ENCODE measurements around the gene IL23R.
"Not testable (repeated sequence)": the region's sequence is repeated elsewhere in the genome, so short reads cannot be mapped to it uniquely, and the experiment has no call there.

The IL23R gene, protein sequence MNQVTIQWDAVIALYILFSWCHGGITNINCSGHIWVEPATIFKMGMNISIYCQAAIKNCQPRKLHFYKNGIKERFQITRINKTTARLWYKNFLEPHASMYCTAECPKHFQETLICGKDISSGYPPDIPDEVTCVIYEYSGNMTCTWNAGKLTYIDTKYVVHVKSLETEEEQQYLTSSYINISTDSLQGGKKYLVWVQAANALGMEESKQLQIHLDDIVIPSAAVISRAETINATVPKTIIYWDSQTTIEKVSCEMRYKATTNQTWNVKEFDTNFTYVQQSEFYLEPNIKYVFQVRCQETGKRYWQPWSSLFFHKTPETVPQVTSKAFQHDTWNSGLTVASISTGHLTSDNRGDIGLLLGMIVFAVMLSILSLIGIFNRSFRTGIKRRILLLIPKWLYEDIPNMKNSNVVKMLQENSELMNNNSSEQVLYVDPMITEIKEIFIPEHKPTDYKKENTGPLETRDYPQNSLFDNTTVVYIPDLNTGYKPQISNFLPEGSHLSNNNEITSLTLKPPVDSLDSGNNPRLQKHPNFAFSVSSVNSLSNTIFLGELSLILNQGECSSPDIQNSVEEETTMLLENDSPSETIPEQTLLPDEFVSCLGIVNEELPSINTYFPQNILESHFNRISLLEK

GRCh38 chr1:67166196-67166595 is at the start of gene IL23R:
IL23R (plus strand) TSS chr1:67166454; CDS start chr1:67168121, 1,667 bp downstream.
- no peak for DNase-seq (ENCODE audit: low read depth in 2 of 2)

DNA sequence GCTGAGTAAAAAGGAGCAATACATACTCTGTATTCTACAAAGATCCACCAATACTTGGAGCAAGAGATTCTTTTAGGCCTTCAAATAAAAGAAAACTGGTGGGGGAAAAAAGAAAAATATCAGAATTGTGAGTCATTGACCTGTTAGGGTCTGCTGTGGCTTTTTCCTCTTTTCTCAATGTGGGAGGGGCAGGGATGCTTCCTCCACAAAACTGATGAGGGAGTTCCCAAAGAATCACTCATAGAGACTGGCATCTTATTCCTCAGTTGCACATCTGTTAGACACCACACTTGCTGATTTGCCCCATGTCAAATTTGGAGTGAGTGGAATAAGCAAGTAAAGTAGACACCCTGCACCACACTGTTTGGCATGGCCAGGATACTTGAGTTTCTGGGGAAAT is 48.1 kb upstream of the IL23R start:
- no peak for DNase-seq (ENCODE audit: low read depth in 2 of 2)

- DNase-seq (ENCODE audit: low read depth in 2 of 2), result no peak
These were observed 47.6 kb upstream of the IL23R start for GRCh38 chr1:67118646-67119045.

DNA sequence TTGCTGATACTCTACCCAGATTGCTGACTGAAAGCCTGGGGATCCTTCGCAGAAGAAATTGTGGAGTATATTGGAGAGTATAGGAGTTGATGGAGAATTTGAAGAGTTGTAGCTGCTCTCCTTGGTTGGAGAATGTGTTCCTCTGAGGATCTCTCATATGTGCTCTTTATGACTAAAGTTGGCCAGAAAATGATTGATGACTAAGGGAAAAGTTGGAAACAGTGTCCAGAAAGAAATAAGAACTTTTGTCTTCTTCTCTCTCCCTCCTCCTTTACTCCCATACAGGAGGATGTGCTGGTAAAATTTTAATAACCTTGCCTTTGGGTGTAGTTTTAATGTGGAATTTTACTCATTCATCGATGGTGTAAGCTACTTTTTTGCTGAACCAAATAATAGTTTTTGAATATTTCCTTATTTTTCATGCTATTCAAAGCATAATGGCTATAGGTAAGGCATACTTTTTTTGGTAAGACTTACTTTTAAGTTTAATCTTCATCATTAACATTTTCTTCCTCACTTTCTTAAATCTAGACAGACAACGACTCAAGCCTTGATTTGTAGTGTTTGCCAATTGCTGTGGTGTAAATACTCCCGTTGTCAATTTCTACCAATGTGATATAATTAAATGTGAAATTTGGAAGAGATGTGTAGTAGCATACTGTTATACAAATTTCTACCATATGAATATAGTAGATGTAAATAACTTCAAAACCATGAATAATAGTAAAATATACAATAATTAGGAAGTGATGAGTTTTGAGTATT is 45.2 kb upstream of the IL23R start:
- no peak for DNase-seq (ENCODE audit: low read depth in 2 of 2)

GRCh38 chr1:67124455-67124854 is 41.8 kb upstream of the IL23R start:
- DNase-seq (ENCODE audit: low read depth in 2 of 2), result no peak

GRCh38 chr1:67126111-67126746 is 40.0 kb upstream of the IL23R start:
- DNase-seq (ENCODE audit: low read depth in 2 of 2), result no peak

- no peak for DNase-seq (ENCODE audit: low read depth in 2 of 2)
These were observed 39.3 kb upstream of the IL23R start for GRCh38 chr1:67126974-67127373.

- no peak for DNase-seq (ENCODE audit: low read depth in 2 of 2)
These were observed 35.6 kb upstream of the IL23R start for GRCh38 chr1:67130673-67131072.

GRCh38 chr1:67133177-67133576 is 33.1 kb upstream of the IL23R start:
- no peak for DNase-seq (ENCODE audit: low read depth in 2 of 2)

- DNase-seq (ENCODE audit: low read depth in 2 of 2), result no peak
These were observed 31.6 kb upstream of the IL23R start, which contains the start of gene C1orf141 for GRCh38 chr1:67134695-67135094. C1orf141 (minus strand) TSS chr1:67134970; CDS start chr1:67127240, 7,730 bp downstream.

GRCh38 chr1:67135354-67135753 is 30.9 kb upstream of the IL23R start:
- no peak for DNase-seq (ENCODE audit: low read depth in 2 of 2)

DNA sequence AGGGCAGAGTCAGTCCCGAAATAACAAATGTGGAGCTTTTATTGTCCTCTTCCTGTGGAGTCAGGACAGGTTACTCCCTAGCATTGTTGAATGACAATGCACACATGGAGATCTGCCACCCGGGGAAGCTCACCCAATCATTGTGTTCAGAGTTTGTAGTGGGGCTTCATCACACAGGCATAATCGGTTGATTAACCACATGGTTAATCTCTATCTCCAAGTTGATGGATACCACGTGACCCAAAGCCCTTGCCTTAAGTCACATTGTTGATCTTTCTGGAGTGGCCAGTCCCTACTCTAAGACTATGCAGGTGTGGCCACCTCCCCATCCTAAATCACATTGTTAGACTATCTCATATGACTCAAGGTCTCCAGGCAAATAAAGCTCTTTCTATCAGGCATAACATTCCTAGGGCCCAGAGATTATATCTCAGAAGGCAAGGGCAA is 28.9 kb upstream of the IL23R start:
- no peak for DNase-seq (ENCODE audit: low read depth in 2 of 2)

DNA sequence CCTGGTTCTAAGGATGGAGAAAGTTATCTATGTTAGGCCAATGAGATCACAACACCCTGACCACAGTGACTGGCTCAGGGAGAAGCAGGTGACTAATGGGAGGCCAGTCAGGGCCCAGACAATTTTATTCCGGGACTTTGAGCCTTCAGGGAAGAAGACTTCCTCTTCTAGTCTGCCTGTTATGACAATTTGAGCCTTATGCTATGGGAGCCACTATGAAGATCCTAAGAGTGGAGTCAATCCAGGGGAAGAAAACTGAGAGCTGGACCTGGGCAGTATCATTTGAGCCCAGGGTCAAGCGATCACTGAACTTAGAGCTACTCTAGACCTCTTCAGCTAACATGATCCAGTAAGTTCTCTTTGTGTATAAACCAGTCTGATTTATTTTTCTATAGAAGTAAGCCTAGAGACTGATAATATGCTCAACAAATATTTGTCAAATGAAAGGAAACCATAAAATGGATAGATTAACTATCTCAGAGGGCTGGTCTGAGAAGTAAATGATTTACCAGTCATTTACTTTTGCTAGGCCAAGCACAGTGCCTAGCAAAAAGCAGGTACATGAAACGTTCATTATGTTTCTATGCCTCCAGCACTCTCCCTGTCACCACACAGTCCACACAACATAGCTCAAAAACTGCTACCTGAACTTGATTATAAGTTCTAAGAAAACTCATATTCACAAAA is 27.3 kb upstream of the IL23R start:
- DNase-seq (ENCODE audit: low read depth in 2 of 2), result no peak

DNA sequence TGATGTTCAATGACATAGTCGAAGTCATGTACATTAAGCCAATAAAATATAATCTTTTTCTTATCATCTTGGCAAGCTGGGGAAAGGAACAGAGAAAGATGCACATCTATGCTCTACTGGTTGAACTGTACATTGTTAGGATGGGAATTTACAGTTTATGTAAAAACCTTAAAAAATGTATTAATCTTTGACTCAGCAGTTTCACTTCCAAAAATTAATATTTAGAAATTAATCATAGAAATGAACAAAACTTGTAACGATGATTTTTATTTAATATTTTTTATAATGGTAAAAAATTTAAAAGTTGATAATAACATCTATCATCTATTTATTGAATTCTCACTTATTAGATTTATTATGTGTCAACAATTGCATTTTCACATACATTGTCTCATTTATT is 25.8 kb upstream of the IL23R start:
- DNase-seq (ENCODE audit: low read depth in 2 of 2), result no peak

GRCh38 chr1:67141832-67142231 is 24.4 kb upstream of the IL23R start:
- not testable (repeated sequence) for DNase-seq (ENCODE audit: low read depth in 2 of 2)

- DNase-seq (ENCODE audit: low read depth in 2 of 2), result no peak
These were observed 23.3 kb upstream of the IL23R start for GRCh38 chr1:67142931-67143330.

GRCh38 chr1:67143966-67144365 is 22.3 kb upstream of the IL23R start:
- DNase-seq (ENCODE audit: low read depth in 2 of 2), result no peak

DNA sequence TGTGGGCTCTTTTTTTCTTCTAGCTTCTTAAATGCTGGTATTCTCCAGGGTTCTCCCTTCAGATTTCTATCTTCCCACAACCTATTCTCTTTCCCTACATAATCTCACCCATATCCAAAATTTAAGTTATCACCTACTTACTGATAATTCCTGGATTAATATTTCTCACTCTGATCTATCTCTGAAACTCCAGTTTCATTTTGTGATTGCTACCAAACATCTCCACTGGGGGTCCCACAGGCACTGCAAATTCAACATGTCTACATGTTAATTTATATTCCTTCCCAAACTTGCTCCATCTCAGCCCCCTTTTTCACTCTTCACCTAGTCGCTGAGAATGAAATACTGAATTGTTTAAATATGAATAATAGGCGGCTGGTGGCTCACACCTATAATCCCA is 21.6 kb upstream of the IL23R start:
- DNase-seq (ENCODE audit: low read depth in 2 of 2), result no peak

- DNase-seq (ENCODE audit: low read depth in 2 of 2), result no peak
These were observed 20.2 kb upstream of the IL23R start for GRCh38 chr1:67146101-67146500.

DNA sequence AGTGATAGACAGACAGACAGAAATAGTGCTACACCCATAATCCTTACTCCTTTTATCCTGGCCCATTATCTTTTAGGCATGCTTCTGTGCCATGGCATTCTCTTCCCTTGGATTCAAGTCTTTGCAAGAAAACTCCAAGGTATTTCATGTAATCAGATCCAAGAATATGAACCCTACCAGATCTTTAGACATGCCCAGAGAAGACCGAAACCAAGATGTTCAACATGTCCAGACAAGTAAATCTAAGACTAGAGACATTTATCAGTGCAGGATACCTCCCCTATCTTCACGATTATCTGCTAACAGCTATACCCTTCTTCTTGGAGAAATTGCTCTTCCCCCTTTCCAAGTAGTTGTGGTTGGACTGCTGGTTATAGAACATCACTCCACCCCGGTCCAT is 19.7 kb upstream of the IL23R start:
- no peak for DNase-seq (ENCODE audit: low read depth in 2 of 2)

GRCh38 chr1:67147973-67148372 is 18.3 kb upstream of the IL23R start:
- DNase-seq (ENCODE audit: low read depth in 2 of 2), result not testable (repeated sequence)
